GM19372 (cell line): ENCODE data around the gene NEIL1.
"Not testable (repeated sequence)": the region's sequence is repeated elsewhere in the genome, so short reads cannot be mapped to it uniquely, and the experiment has no call there.

Experiments
- ATAC-seq: cut with Tn5 transposase; IDR thresholded peaks from one replicate; pipeline ENCODE4 v1.9.1; 2021; ENCODE audit warnings: mild to moderate bottlenecking, low read depth, moderate library complexity; ENCODE audit not compliant: unreplicated experiment

NEIL1 gene

DNA sequence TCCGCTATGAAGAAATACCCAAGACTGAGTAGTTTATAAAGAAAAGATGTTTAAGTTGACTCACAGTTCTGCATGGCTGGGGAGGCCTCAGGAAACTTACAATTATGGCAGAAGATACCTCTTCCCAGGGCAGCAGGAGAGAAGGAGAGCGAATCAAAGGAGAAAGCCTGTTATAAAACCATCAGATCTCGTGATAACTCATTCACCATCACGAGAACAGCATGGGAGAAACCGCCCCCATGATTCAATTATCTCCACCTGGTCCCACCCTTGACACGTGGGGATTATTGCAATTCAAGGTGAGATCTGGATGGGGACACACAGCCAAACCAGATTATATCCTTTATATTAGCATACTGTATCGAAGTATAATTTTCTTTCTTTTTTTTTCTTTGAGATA, 14.7 kb upstream of the NEIL1 start:
- not testable (repeated sequence) for ATAC-seq

DNA sequence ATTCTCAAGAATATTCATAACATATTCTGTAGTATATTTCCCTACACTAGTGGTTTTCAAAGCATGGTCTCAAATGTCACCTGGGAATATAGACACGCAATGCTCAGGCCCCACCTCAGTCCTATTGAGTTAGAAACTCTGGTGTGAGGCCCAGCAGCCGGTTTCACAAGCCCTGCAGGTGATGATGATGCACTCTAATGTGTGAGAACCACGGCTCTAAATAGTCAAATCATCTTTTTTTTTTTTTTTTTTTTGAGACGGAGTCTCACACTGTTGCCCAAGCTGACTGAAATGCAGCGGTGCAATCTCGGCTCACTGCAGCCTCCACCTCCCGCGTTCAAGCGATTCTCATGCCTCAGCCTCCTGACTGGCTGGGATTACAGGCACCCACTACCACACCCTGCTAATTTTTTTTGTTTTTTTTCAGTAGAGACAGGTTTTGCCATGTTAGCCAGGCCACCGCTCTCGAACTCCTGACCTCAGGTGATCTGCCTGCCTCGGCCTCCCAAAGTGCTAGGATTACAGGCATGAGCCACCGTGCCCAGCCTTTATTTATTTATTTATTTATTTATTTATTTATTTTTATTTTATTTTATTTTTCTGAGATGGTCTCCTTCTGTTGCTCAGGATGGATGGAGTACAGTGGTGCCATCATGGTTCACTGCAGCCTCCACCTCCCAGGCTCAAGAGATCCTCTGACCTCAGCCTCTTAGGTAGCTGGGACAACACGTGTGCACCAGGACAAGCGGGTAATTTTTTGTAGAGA, 13.0 kb upstream of the NEIL1 start:
- not testable (repeated sequence) for ATAC-seq

DNA sequence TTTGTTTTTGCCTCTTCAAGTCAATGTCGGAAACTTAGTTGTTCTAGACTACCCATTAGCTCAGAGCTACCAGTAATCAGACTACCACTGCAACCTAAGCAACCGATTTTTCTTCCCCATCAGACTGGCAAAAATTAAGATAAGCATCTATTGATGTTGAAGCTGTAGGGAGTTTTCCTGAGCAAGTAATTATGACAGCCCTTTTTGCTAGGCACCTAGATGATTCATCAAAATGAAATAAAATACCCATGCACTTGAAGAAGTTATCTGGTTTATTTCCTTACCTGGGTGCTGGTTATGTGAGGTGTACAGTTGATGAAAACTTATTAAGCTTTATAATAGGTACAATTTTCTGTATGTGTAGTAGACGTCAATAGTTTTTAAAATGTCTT, 11.5 kb upstream of the NEIL1 start:
- no peak for ATAC-seq

DNA sequence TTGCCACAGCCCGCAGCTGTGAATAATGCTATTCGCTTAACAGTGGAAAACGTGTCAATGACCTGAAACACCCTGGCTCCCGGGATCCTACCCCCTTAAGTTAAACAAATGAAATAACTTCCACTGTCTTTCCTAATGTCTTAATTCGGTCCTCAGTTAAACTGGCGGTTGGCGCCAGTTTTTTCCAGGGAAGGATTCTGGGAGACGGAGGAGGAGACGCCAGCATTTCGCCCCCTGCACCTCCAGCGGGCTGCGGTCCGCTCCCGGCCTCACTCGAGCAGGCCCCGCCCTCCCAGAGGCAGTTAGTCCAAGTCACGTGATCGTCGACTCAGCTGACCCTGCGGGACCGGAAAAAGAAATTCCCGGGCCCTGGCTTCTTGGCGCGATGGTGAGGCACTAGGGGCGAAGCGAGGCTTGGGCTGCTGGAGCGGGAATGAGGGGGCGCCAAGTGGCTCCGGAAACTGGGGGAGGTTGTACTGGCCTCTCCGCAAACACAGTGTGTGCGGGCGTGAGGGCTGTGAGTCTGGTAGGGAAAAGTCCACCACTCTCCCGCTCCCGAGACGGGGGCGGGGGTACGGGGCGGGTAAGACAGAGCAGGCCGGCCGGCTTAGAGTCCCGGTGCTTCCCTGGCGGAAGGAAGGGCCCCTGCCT, 11.0 kb upstream of the NEIL1 start, which contains the start of gene COMMD4:
Gene COMMD4, plus strand, starts transcription at position 359 of the 651 bp plus-strand sequence. Its CDS starts 27 bp downstream, at position 386.
- peak; percentile 69 for ATAC-seq

DNA sequence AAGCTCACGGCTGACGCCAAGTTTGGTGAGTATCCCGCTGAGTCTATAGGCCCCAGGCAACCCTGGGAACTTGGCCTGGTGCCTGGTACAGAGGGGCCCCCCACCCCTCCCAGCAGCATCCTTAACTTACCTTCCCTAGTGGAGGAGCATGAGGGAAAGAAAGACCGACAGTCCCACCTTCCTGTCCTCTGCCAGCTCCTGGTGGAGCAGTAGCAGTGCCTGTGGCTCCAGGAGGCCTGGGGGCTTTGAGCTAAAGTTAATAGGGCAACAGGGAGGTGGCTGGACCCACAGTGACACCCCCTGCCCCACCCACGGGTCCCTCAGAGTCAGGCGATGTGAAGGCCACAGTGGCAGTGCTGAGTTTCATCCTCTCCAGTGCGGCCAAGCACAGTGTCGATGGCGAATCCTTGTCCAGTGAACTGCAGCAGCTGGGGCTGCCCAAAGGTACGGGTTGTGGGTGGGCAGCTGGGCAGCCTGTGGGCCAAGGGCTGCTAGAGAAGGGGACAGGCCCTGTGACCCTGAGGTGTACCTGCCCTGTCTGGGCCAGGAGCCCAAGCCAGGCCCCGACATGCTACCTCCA, 8.1 kb upstream of the NEIL1 start:
- ATAC-seq: no peak

DNA sequence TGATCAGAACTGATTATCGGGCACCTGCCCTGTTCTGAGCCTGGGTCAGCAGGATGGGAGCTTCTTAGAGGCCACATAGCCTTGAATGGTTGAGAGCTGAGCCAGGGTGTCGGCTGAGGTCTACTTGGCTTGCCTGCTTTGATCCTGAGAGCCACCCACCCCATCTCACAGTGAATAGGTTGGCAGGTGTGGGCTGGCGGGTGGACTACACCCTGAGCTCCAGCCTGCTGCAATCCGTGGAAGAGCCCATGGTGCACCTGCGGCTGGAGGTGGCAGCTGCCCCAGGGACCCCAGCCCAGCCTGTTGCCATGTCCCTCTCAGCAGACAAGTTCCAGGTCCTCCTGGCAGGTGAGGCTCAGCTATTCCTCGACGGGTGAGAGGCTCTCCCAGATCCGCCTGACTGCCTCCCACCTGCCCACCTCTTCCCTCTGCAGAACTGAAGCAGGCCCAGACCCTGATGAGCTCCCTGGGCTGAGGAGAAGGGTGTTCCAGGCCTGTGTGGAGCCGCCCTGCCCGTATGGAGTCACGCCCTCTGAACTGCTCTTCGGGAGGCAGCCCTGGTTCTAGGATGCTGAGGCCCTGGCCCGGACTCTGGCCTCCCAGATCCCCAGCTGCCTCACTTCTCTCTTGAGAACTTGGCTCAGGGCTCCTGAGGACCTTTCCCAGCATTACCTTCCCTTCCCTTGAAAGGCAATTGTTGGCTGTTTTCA, 7.2 kb upstream of the NEIL1 start:
- no peak for ATAC-seq

DNA sequence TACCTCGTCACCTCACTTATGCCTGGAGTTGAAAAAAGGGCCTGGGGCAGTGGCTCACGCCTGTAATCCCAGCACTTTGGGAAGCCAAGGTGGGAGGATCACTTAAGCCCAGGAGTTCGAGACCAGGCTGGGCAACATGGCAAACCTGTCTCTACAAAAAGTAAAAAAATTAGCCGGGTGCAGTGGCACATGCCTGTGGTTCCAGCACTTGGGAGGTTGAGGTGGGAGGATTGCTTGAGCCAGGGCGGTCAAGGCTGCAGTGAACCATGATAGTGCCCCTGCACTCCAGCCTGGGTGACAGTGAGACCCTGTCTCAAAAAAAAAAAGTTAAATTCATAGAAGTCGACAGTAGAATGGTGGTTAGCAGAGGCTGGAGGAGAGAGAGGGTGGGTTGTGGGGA, 4.6 kb upstream of the NEIL1 start:
- ATAC-seq: no peak

DNA sequence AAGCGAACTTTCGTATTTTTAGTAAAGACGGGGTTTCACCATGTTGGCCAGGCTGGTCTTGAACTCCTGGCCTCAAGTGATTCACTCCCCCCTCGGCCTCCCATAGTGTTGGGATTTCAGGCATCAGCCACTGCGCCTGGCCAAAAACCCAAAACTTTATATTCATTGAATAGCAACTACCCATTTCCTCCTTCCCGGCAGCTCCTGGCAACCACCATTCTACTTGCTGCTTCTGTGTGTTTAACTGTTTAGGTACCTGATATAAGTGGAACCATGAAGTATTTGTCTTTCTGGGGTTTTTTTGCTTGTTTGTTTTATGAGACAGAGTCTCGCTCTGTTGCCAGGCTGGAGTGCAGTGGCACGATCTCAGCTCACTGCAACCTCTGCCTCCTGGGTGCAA, 2.9 kb upstream of the NEIL1 start:
- ATAC-seq: not testable (repeated sequence)

DNA sequence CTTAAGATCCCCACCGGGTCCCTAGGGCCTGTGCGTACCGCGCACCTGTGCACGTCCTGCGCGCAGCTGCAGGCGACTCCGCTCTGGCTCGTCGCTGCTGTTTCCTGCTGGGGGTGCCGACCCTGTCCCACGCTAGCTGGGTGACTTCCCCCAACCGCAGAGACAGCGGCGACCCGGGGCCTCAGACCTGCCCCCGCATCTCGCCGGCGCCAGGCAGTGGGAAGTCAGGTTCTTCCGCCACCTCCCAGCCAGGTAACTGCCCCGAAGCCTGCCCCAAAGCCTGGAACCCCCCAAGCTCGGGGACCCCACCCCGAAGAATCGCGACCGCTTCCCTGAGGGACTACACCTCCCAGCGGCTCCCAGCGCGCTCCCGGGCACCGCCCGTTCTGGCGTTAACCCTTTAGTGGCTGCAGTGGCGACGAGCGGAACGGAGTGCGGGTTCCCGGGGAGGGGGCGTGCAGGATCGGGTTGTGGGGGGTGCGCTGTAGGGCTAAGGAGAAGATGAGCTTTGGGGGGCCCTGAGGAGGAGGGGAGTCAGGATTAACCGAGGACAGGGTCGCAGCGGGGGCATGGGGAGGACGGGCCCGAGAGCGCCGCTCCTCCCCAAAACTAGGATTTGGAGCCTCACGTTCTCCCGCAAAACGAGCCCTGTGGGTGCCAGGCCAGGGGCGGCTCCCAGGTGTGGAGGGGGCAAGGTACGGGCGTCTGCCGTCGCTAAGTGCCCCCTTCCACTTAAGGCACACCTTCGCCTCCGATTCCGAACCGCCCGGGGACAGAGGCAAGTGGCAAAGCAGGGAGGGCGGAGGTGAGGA, 589 bp downstream of the NEIL1 start:
- ATAC-seq: peak; percentile 57

DNA sequence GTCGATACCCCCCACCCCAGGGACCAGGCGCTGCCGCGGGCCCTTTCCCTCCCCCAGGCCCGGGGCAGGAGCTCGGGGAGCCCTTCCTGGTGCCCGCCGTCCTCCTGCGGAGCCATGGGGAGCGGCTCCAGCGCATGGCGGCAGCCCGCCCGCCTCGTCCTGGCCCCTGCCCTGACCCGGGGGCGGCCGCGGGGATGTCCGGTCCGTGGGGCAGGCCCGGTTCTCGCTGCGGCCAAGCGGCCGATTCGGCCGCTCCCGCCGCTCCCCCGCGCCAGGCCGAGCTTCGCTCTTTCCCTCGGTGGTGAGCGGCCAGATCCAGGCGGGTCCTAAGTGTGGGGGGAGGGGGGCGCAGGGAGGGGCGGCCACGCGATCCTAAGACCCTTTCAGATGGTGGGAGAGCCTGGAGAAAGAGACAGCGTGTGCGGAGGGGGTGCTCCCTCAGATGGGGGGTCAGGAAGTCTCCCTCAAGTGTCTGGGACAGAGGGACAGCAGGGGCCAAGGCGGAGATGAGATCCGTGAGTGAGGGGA, 1.3 kb downstream of the NEIL1 start:
- no peak for ATAC-seq

DNA sequence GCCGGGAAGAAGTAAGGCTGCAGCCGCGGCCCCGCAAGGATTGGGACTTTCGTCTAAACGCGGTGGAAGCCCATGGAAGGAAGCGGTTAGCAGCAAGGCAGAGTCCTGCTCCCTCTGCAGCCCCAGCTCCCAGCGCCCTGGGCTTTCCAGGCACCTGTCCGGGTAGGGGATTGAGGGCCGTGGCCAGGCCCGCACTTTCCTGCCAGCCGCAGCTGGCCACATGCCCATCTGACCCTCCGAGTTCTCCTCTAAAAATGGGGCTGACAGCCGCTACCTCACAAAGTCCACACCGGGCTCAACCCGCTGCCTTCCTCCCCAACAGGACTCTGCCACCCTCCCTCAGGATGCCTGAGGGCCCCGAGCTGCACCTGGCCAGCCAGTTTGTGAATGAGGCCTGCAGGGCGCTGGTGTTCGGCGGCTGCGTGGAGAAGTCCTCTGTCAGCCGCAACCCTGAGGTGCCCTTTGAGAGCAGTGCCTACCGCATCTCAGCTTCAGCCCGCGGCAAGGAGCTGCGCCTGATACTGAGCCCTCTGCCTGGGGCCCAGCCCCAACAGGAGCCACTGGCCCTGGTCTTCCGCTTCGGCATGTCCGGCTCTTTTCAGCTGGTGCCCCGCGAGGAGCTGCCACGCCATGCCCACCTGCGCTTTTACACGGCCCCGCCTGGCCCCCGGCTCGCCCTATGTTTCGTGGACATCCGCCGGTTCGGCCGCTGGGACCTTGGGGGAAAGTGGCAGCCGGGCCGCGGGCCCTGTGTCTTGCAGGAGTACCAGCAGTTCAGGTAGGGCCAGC, 1.9 kb downstream of the NEIL1 start:
- no peak for ATAC-seq

DNA sequence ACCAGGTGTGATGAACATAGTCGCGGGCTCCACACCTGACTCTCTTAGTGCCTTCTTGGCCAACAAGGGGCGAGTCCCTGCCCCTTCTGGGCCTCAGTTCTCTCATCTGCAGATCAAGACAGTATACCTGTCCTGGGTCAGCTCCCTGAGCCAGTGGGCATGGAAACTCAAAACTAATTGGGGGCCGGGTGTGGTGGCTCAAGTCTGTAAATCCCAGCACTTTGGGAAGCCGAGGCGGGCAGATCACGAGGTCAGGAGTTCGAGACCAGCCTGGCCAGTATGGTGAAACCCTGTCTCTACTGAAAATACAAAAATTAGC, 2.5 kb downstream of the NEIL1 start:
- ATAC-seq: not testable (repeated sequence)

DNA sequence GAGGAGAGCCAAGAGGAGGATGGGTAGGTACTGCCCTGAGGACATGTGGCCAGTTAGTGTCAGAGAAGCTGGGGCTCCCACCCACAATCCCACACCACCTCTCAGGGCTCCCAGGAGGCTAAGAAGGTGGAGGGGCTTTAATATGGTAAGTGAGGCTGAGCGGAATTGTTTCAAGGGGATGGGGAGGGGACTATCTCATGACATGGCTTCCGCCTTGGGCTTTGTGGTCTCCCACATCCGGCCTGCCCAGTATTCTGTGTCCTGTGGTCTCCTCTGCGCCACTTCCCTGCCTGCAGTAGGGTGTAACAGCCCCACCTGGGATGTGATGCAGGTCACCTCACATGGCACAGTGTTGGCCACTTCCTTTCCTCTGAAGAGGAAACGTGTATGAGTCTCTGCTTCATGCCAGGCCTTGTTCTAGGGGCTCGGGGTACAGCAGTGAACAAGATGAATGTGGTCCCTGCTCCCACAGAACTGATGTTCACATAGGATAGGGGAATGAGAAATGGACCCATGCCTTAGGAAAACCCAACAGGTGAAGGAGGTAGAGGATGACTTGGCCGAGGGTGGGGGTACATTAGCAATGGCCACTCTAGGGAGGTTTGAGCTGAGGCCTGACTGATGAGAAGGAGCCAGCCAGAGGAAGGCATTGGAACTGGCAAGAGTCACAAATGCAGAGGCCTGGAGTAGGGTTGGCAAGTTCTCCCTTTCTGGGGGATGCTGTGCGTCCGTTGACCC, 3.2 kb downstream of the NEIL1 start:
- ATAC-seq: no peak

DNA sequence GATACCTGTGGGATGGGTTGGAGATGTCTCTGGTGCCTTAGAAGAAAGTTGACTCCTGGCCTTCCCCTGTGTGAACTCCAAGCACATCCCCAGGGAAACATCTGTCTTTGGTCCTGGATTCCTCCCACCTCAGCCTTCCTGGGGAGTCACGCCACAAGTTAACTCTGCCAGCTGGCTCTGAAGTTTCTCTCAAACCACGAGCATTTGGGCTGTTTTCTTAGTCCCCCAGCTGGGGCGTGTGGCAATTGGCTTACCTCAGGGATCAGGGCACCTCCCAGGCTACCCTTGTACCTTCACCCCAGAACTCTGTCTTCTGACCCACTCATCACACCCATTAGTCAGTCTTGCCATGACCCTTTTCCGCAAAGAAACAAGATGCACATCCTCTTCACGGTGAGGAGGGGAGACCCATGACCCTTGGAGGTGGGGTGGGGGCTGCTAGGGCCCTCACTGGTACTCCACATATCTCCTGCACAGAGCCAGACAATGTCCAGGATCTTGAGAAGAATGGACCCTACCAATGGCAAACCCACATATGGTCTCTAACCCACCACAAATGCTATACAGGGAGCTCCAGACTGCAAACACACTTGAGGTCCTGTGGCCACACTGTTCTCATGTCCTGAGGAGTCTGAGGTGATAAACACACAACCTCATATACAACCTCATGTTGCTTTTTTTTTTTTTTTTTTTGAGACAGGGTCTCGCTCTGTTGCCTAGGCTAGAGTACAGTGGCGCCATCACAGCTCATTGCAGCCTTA, 3.9 kb downstream of the NEIL1 start:
- no peak for ATAC-seq

DNA sequence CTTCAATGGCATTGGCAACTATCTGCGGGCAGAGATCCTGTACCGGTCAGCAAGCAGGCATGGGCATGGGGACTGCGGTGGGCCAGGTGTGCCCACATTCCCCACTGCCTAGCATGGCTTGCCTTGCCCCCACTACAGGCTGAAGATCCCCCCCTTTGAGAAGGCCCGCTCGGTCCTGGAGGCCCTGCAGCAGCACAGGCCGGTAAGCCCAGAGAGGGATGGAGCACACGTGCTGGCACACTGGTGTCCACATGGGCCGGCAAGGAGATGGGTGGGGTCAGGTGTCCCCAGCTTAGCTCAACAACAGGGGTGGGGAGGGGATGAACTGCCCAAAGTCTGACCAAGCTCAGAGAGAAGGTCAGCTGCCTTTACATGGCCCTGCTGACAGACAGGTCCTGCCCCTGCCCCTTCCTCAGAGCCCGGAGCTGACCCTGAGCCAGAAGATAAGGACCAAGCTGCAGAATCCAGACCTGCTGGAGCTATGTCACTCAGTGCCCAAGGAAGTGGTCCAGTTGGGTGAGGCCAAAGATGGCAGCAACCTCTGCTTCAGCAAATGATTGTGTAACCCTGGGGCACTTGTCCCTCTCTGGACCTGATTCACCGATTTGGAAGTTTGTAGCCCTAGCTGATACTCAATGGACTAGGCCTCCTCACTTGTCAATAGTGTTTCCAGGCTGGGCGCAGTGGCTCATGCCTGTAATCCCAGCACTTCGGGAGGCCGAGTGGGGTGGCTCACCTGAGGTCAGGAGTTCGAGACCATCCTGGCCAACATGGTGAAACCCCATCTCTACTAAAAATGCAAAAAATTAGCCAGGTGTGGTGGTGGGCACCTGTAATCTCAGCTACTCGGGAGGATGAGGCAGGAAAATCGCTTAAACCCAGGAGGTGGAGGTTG, 5.6 kb downstream of the NEIL1 start:
- ATAC-seq: no peak

DNA sequence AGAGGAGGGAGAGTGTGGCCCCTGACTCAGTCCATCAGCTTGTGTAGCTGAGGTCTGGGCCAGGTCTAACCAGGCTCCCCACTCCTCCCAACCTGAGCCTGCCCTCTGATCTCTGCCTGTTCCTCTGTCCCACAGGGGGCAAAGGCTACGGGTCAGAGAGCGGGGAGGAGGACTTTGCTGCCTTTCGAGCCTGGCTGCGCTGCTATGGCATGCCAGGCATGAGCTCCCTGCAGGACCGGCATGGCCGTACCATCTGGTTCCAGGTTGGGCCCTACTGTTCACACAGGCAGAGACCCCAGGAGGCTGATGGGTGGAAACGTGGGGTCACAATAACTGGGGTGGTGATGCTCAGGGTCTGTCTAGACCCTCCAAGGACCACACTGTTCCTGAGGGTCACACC, 6.8 kb downstream of the NEIL1 start:
- no peak for ATAC-seq

DNA sequence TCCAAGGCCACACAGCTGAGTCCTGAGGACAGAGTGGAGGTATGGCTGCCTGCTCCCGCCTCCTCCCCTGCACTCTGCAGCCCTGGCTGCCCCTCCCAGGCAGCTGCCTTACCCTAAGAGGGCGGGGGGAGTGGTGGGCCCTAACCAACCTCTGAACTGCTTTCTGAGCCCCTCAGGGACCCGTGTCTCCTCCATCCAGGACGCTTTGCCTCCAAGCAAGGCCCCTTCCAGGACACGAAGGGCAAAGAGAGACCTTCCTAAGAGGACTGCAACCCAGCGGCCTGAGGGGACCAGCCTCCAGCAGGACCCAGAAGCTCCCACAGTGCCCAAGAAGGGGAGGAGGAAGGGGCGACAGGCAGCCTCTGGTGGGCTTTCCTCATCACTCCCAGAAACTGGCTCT, 7.6 kb downstream of the NEIL1 start:
- no peak for ATAC-seq
